SK-N-MC (cell line): ENCODE results near the gene NACAD.

ENCODE experiments used
- DNase-seq: peaks from one replicate; pipeline ENCODE4 v3.0.0-alpha.2; 2011; ENCODE audit warnings: low read depth, low spot score
- H3K27ac ChIP-seq: fragments of 200-600 bp; sonication (generic); 2 replicates; pipeline ENCODE4 v1.5.1; 2016; ENCODE audit warnings: mixed run types
- H3K36me3 ChIP-seq: fragments of 200-600 bp; sonication (generic); 2 replicates; pipeline ENCODE4 v1.6.1; 2017; ENCODE audit warnings: antibody characterized with exemption, low read length, mixed read lengths; ENCODE audit not compliant: insufficient read depth
- H3K4me3 ChIP-seq: fragments of 200-600 bp; sonication (generic); 2 replicates; pipeline ENCODE4 v1.5.1; 2016
- H3K9ac ChIP-seq: fragments of 200-600 bp; sonication (generic); 2 replicates; pipeline ENCODE4 v1.8.0; 2017; ENCODE audit warnings: mixed run types, mixed read lengths; ENCODE audit not compliant: insufficient read length
- H3K9me3 ChIP-seq: fragments of 200-600 bp; sonication (generic); 2 replicates; pipeline ENCODE4 v1.6.1; 2017; ENCODE audit warnings: low read depth, mild to moderate bottlenecking, antibody characterized with exemption, low read length, moderate library complexity, mixed read lengths
- EZH2 ChIP-seq: fragments of 200-600 bp; sonication (generic); IDR thresholded peaks from one replicate; pipeline ENCODE4 v1.6.1; 2017; ENCODE audit warnings: antibody characterized with exemption
- FOXP2 ChIP-seq: optimal IDR thresholded peaks from 2 replicates; pipeline ENCODE3; 2011; ENCODE audit warnings: mild to moderate bottlenecking, moderate library complexity; ENCODE audit not compliant: insufficient read depth; ENCODE audit errors: extremely low read length, control extremely low read depth
- POLR2AphosphoS5 ChIP-seq: IDR thresholded peaks from 2 replicates; pipeline ENCODE4 v1.6.1; 2012; ENCODE audit warnings: mild to moderate bottlenecking, low read depth, low read length, borderline replicate concordance

The NACAD gene

GRCh38 chr7:45086331-45087065, 2.3 kb downstream of the NACAD start:
- H3K4me3 ChIP-seq: no peak overlapping the region
- H3K27ac ChIP-seq: no peak overlapping the region
- H3K9ac ChIP-seq: no peak overlapping the region
- no peaks in the 10 kb centered on the region for H3K36me3 ChIP-seq
- no peak for TF ChIP-seq EZH2
- no peak for TF ChIP-seq POLR2AphosphoS5
- TF ChIP-seq FOXP2: no peak
- H3K9me3 ChIP-seq: no peaks in the 10 kb centered on the region
- DNase-seq: no peak

DNA sequence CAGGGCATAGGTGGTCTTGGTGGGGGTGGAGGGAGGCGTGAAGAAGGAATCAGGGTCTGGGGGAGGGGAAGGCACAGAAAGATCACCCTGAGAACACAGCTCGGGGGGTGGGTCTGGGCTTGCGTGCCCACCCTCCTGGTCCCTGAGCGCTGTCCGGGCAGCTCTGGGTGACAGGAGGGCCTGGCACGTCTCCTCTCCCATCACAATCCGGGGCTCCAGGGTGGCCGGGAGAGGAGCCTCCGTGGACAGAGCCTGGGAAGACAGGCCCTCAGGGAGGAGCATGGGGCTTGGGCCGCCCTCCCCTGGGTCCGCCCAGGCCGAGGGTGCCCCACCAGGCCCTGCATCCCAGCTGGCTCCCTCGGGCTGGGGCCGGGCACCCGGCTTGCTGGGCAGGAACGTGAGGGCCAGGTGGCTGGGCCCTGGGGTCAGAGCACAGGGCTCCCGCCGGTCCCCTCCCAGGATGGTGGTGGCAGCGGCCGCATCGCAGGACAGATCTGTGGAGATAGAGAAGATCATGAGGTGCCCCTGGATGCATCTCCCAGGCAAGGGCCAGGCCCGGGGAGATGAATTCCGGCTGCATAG, 3.1 kb downstream of the NACAD start:
- DNase-seq: no peak
- Histone ChIP-seq H3K27ac (no peak overlapping the region), H3K9ac (no peak overlapping the region), H3K9me3 (no peaks in the 10 kb centered on the region), H3K4me3 (no peak overlapping the region), H3K36me3 (no peaks in the 10 kb centered on the region)
- no peak for TF ChIP-seq POLR2AphosphoS5

- H3K9me3 ChIP-seq: no peaks in the 10 kb centered on the region
- TF ChIP-seq POLR2AphosphoS5: no peak
- TF ChIP-seq FOXP2: no peak
- no peak for TF ChIP-seq EZH2
- H3K27ac ChIP-seq: no peak overlapping the region
- no peak for DNase-seq
- no peak overlapping the region for H3K9ac ChIP-seq
- no peaks in the 10 kb centered on the region for H3K36me3 ChIP-seq
- H3K4me3 ChIP-seq: no peak overlapping the region
Observed at GRCh38 chr7:45084901-45085618, 3.7 kb downstream of the NACAD start.

- no peak for DNase-seq
- H3K9ac ChIP-seq: no peak overlapping the region
- no peak overlapping the region for H3K4me3 ChIP-seq
- no peaks in the 10 kb centered on the region for H3K9me3 ChIP-seq
- TF ChIP-seq FOXP2 (no peak), EZH2 (no peak), POLR2AphosphoS5 (no peak)
- H3K27ac ChIP-seq: no peak overlapping the region
- H3K36me3 ChIP-seq: no peaks in the 10 kb centered on the region
Observed at GRCh38 chr7:45084336-45084735, 4.4 kb downstream of the NACAD start.

GRCh38 chr7:45082831-45083331, 5.9 kb downstream of the NACAD start:
- H3K9me3 ChIP-seq: no peaks in the 10 kb centered on the region
- H3K27ac ChIP-seq: no peak overlapping the region
- no peak overlapping the region for H3K4me3 ChIP-seq
- H3K36me3 ChIP-seq: no peaks in the 10 kb centered on the region
- no peak for DNase-seq
- no peak for TF ChIP-seq POLR2AphosphoS5
- TF ChIP-seq FOXP2: no peak
- no peak for TF ChIP-seq EZH2
- no peak overlapping the region for H3K9ac ChIP-seq

DNA sequence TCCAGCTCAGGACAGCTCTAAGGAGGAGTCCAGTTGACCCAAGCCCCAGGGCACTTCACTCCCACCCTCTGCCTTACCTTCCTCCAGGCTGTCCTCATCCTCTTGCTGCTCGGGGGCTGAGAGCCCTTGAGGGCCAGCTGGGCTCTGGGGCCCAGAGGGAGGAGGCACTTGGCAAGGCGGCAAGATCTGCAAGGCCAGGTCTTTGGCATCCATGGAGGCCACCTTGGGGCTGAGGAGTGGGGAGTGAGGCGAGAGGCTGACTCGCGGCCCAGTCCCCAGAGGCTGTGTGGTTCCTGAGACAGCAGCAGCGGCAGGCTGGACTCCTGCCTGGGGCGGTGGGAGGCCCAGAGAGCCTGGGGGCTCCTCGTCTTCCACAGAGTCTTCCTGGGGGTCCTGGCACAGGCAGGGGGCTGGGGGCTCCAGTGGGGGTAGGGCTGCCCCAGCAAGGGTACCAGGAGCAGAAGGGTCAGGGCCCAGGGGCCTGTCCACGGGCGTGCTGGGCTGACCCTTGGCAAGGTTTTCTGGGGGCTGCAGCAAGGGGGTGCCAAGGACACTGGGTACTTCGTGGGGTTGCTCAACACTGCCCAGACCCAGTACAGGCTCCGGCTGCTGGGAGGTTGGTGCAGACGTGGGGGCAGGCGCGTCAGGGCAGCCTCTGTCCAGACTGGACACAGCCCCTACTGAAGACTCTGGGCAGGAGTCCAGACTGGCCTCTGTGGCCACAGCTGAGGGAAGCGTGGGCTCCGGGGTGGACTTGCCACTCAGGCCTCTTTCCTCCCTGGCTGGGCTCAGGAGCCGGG, 6.5 kb downstream of the NACAD start:
- H3K9me3 ChIP-seq: no peaks in the 10 kb centered on the region
- TF ChIP-seq FOXP2 (no peak), EZH2 (no peak), POLR2AphosphoS5 (no peak)
- H3K4me3 ChIP-seq: no peak overlapping the region
- H3K36me3 ChIP-seq: no peaks in the 10 kb centered on the region
- no peak for DNase-seq
- H3K9ac ChIP-seq: no peak overlapping the region
- H3K27ac ChIP-seq: no peak overlapping the region

GRCh38 chr7:45081670-45081974, 7.1 kb downstream of the NACAD start:
- Histone ChIP-seq H3K9ac (no peak overlapping the region), H3K9me3 (no peaks in the 10 kb centered on the region), H3K36me3 (no peaks in the 10 kb centered on the region), H3K4me3 (no peak overlapping the region), H3K27ac (no peak overlapping the region)
- no peak for TF ChIP-seq FOXP2
- no peak for TF ChIP-seq POLR2AphosphoS5
- no peak for TF ChIP-seq EZH2
- no peak for DNase-seq

DNA sequence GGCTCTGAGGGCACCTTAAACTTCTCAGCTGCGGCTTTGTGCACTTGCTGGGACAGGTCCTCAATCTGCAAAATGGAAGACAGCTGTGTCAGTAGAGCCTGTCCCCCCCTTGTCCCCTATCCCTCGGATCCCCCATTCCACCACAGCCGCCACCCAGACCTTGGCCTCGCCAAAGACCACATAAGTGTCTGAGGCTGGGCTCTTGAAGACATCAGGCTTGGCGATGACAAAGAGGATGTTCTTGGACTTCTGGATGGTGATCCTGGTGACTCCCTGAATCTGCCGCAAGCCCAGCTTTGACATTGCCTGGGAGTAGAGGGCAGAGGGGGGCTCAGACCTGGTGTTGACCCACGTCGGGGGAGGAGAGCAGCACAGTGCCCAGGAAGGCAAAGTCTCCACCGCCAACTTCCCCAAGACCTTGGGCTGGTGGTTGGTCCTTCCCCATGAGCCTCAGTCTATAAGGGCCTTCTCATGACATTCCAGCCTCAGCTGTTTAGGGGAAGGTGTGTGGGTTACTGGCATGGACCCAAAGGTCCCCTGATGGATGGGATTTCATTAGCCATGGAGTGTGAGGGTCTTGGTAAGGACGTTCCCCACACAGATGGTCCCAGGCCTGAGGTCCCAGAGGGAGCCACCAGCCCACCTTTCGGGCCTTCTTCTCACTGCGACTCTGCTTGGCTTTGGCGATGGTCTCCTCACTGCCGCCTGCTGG, 7.7 kb downstream of the NACAD start:
- no peaks in the 10 kb centered on the region for H3K36me3 ChIP-seq
- H3K9me3 ChIP-seq: no peaks in the 10 kb centered on the region
- no peak overlapping the region for H3K4me3 ChIP-seq
- DNase-seq: no peak
- H3K27ac ChIP-seq: no peak overlapping the region
- no peak for TF ChIP-seq POLR2AphosphoS5
- H3K9ac ChIP-seq: no peak overlapping the region
